NCI-H748 treated with DMSO at 0.1 percent for 48 hours (cell line): ENCODE data around the gene MARCHF2.
A peak's percentile ranks its signal among the peaks of the same experiment; 100 is the strongest.
"Not testable (repeated sequence)": the region's sequence is repeated elsewhere in the genome, so short reads cannot be mapped to it uniquely, and the experiment has no call there.

Experiments
- DNase-seq: peaks from one replicate; lab custom pipeline; 2025; lab: John Stamatoyannopoulos, UW

Gene MARCHF2

DNA sequence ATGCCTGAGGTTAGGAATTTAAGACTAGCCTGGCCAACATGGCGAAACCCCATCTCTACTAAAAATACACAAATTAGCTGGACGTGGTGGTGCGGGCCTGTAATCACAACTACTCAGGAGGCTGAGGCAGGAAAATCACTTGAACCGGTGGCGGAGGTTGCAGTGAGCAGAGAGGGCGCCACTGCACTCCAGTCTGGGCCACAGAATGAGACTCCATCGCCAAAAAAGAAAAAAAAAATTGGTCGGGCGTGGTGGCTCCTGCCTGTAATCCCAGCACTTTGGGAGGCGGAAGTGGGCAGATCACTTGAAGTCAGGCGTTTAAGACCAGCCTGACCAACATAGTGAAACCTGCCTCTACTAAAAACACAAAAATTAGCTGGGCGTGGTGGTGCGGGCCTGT, 2.4 kb upstream of the MARCHF2 start:
- not testable (repeated sequence) for DNase-seq

DNA sequence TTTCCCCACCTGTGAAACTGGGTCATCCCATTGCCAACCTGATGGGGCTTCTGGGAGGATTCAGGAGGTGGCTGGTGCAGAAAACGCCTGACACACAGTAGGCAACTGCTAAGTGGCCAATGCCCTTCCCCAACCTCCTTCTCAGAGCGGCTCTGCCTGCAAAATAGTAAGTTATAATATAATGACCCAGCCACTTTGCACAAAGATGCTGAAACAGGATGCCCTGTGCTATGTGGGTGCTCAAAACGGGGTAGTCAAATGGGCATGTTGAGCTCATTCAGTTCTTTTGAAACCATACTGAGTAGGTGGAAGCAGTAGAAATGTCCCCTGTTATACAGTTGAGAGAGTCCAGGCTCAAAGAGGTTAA, 507 bp downstream of the MARCHF2 start:
- no peak for DNase-seq

DNA sequence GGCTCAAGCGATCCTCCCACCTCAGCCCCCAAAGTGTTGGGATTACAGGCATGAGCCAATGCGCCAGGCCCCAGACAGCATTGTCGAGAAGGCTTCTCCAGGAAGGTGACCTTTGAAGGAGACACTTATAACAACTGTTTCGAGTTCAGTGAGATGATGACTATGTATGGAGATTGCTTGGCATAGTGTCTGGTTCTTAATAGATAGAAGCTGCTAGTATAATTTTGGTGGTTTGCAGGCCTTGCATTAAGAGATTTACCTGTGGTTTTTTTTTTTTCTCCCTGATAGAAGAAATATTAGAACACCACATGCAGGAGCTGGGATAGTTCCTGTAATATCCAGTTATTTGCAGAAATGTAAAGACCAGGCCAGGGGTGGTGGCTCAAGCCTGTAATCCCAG, 3.7 kb downstream of the MARCHF2 start:
- no peak for DNase-seq

DNA sequence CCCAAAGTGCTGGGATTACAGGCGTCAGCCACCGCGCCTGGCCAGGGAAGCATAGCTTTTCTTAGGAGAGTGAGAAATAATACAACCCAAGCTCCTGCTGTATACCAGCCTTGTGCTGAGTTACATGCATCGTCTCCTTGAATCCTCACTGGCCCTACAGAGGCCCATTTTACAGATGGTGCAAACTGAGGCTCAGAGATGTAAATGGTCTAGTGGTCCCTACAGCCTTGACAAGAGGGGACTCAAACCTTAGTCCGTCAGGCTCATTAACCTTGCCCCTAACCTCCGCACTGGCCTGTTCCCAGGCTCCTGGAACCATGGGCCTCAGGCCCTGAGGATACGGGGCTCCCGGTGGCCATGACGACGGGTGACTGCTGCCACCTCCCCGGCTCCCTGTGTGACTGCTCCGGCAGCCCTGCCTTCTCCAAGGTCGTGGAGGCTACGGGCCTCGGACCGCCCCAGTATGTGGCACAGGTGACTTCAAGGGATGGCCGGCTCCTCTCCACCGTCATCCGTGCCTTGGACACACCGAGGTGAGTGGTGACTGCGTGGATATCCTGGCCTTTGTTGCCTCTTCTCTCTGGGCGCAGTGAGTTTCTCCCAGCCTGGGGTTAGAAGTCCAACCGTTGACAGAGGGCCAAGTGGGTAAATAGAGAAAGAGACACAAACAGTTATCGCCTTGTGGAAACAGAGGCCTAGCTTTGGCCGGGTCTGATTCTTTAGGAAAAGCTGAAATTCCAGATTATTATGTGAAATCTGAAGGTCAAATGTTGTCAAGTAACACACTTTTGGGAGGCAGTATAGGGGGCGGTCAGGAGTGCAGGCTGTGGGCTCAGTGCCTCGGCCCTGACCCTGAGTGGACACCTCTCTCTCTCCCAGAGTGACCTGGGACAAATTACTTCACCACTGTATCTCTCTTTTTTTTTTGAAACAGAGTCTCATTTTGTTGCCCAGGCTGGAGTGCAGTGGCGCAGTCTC, 8.7 kb downstream of the MARCHF2 start:
- DNase-seq = no peak

DNA sequence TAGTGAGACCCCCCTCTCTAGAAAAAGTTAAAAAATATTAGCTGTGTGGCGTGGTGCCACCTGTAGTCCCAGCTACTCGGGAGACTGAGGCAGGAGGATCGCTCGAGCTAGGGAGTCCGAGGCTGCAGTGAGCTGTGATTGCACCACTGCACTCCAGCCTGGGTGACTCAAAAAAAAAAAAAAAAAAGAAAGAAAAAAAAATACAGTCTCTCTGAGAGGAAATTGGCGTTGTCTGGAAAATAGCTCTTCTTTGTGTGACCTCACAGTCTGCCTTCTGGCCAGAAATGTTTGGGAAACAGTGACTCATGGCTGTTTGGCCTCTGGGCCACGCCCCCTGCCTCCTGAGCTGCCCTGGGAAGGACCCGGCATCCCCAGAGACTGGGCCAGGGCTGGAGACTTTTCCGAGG, 10.7 kb downstream of the MARCHF2 start:
- DNase-seq = no peak

DNA sequence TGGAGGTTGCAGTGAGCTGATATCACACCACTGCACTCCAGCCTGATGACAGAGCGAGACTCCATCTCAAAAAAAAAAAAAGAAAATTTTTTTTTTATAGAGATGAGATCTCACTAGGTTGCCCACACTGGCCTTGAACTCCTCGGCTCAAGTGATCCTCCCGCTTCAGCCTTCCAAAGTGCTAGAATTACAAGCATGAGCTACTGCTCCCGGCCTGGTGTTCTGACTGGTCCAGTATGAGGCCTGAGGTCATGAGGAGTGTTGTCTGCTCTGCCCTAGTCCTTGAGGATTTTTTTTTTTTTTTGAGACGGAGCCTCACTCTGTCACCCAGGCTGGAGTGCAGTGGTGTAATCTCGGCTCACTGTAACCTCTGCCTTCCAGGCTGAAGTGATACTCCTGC, 12.2 kb downstream of the MARCHF2 start:
- not testable (repeated sequence) for DNase-seq

DNA sequence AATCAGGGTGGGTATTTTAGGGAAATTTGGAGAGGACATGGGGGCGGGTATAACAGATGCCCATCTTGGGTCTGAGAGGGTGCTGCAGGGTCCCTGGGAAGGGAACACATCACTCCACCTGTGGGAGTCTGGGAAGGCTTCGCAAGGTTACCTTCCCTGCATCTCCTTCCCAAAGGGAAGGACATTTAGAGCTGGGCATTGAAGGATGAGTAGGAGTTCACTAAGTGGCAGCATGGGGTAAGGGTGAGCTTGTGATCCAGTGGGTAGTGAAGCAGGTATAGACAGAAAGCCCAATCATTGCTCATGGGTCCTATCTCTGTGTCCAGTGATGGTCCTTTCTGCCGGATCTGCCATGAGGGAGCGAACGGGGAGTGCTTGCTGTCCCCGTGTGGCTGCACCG, 13.2 kb downstream of the MARCHF2 start:
- DNase-seq = no peak

DNA sequence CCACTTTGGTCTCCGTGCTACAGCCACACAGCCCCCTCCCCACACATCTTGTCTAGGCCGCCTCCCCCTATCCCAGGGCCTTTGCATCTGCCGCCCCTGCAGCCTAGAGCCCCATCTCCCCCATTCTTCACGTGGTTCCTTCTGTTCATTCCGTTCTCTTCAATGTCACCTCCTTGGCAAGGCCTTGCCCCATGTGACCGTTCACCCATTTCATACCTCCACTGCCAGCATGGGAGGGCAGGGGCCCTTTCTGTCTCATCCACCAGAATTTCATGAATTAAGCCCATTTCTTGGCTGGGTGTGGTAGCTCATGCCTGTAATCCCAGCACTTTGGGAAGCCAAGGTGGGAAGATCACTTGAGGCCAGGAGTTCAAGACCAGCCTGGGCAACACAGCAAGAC, 15.9 kb downstream of the MARCHF2 start:
- DNase-seq = no peak

DNA sequence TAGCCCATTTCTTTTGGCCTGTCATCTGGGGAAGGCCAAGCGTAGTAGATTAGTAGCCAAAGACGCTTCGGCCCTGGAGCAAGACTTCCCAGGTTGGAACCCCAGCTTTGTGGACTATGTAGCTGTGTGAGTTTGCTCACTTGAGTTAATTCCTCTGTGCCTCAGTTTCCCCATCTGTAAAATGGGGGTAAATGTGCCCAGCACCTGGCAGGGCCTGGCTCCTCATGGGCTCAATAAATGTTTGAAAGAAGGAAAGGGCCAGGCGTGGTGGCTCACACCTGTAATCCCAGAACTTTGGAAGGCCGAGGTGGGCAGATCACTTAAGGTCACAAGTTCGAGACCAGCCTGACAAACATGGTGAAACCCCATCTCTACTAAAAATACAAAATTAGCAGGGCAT, 16.7 kb downstream of the MARCHF2 start:
- DNase-seq = no peak

DNA sequence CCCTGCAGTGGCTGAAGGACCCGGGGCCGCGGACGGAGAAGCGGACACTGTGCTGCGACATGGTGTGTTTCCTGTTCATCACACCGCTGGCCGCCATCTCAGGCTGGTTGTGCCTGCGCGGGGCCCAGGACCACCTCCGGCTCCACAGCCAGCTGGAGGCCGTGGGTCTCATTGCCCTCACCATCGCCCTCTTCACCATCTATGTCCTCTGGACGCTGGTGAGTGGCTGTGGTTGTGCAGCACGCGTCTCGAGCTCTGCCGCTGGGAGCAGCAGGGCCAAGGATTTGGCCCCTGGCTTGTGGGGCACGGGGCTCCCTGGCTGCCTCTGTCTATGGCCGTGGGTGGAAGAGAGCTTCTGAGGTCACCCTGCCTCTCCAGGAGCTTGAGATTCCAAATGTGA, 17.5 kb downstream of the MARCHF2 start:
- no peak for DNase-seq

DNA sequence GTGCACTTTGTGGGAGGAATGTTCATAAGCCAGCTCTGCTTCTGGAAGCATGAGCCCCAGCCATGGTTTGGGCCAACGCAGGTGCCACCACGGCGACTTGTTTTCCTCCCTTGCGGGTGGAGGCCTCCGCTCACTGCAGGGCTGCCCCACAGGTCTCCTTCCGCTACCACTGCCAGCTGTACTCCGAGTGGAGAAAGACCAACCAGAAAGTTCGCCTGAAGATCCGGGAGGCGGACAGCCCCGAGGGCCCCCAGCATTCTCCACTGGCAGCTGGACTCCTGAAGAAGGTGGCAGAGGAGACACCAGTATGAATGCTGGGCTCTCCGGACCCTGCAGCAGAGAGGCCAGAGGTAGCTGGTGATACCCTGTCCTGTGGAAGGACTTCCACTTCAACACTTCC, 25.1 kb downstream of the MARCHF2 start:
- no peak for DNase-seq

DNA sequence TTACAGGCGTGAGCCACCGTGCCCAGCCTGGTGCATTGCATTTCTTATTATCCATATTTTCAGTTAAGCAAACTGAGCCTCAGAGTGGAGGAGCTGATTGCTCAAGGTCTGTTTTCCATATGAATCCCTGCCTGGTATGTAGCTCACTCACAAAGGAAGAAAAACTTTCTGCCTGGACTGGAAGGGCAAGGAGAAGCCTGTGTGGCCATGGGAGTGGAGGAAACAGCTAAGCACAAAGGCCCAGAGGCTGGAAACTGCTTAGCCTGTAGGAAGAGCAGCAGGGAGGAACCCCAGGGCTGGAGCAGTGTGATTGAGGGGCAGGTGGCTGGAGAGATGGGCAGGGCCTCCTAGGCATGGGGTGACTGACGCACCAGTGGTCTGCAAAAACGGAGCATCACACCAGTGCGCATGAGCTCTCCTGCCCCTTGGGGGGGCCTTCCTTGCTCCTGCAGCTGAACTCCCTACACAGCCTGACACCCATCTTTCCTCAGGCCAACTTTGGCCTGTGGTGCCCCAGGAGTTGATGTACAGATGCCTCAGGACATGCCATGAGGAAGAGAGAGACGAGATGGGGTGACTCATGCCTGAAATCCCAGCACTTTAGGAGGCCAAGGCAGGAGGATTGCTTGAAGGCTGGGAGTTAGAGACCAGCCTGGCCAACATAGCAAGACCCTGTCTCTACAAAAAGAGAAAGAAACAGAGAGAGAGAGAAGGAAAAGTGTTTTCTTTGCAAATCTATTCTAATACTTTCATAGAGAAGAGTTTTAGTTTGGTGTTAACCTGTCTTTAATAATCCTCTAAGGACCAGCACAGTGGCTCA, 28.8 kb downstream of the MARCHF2 start:
- DNase-seq = no peak

DNA sequence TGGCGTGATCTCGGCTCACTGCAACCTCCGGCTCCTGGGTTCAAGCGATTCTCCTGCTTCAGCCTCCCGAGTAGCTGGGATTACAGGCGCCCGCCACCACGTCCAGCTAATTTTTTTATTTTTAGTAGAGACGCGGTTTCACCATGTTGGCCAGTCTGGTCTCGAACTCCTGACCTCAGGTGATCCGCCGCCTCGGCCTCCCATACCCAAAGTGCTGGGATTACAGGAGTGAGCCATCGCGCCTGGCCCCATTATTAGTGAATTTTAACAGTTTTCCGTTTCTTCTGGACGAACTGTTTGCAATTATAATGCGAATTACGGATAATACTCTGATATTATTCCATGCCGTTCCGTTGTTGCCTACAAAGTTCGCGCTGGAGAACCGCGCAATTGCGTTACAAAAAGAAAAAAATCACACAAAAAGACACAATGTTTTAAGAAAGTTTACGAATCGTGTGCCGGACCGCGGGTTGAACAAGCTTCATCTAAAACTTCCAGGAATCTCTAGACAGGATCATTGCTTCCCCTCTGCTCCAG, 31.1 kb downstream of the MARCHF2 start:
- not testable (repeated sequence) for DNase-seq

DNA sequence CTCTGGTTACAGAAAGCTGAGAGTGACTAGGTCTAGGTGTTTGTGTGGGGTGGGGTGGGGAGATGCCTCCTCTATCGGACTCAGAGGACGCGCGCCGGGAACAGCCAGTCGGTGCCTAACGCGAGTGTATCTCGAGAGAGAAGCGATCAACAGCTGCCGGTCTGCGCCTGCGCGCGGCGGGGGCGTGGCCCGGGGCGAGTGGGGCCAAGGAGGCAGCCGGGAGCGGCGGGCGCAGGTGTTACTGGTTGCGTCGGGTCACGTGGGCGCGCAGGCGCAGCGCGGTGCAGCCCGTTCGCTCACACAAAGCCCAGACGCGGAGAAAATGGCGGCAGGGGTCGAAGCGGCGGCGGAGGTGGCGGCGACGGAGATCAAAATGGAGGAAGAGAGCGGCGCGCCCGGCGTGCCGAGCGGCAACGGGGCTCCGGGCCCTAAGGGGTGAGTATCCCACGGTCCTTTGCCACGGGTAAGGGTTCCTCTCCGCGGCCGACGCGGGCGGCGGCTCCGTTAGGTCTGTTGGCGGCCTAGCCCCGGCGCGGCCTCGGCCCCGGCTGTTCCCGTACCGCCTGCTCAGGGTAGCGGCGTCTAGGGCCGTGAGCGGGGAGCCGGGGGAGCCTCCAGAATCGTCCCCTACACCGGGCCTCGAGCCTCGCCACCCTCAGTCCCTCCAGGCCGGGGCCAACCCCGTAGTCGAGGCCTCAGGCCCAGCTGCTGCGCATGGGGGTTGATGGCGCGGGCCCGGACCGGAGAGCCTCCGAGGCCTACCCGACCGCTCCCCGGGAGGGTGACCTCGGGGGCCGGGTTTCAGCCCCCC, 31.8 kb downstream of the MARCHF2 start, which contains the start of gene HNRNPM:
HNRNPM (plus strand) TSS at position 299 of the 811 bp plus-strand sequence; CDS start at position 323, 24 bp downstream.
- peak; percentile 95 for DNase-seq

DNA sequence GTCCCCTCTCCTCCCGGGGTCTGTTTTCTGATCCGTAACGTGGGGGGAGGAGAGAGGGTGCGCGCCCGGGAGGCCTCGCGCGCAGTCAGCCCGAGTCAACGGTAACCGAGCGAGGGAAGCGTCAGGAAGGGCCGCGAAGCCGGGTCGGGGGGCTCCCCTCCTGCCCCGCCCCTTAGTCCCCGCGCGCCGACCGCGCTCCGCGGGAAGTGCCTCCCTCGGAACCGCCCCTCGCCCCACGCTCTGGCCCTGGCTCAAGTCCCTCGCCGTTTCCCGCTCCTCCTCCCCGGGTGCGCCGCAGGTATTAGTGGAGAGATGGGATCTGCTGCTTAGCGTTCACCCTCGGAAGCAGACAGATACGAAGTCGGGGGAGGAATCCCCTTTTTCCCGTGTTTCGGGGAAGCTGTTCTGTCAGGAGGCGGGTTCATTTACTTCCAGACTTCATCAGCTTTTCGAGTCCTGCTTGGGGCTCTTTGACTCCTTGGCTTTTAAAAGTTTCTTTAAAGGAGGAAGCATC, 32.4 kb downstream of the MARCHF2 start:
- DNase-seq = no peak

DNA sequence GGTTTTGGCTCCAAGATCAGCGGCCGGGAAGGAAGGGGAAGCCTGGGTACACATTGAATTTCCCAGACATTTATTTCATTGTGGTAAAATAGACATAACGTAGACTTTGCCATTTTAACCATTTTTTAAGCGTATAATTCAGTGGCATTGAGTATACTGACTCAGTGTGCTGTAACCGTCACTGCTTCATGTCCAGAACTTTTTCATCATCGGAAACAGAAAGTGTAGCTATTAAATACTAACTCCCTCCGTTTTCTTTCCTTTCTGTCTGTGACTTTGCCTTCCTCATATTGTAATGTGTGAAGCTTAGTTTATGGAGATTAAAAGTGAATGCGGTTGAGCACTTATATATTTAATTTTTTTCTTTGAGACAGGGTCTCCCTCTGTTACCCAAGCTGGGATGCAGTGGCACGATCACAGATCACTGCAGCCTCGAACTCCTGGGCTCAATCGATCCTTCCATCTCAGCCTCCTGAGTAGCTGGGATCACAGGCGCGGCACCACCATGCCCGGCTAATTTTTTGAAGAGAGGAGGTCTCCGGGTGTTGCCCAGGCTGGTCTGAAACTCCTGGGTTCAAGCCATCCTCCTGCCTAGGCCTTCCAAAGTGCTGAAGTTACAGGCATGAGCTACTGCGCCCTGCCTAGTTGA, 33.1 kb downstream of the MARCHF2 start:
- DNase-seq = no peak

DNA sequence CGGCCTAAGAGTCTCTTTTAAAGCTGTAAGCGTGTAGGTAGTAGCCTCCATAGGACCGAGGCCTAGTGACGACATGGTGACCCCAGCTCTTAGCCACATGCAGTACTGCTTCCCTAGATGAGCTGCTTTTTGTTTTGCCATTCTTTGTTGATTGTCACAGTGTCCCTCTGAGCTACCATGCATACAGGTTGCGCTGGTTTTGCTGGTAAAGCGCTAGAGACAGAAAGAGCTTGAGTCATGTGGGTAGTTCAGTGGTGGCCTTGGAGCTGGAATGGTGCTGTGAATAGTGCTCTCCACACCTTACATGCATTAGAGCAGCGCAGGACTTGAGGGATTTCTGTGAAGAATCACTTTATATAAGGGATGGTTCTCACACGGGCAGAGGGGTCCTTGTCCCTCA, 36.7 kb downstream of the MARCHF2 start:
- no peak for DNase-seq

DNA sequence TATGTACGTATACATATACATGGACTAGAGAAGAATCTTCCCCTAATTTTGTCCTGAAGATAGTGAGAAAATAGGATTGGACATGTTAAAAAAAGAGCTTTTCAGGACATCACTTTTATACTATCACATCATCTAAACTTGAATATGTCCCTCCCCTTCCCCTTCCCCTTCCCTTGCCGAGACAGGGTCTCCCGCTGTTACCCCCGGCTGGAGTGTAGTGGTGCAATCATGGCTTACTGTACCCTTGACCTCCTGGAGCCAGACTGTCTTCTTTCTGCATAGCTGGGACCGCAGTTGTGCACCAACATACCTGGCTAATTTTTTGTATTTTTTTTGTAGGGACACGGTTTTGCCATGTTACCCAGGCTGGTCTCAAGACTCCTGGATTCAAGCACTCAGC, 38.3 kb downstream of the MARCHF2 start:
- no peak for DNase-seq

DNA sequence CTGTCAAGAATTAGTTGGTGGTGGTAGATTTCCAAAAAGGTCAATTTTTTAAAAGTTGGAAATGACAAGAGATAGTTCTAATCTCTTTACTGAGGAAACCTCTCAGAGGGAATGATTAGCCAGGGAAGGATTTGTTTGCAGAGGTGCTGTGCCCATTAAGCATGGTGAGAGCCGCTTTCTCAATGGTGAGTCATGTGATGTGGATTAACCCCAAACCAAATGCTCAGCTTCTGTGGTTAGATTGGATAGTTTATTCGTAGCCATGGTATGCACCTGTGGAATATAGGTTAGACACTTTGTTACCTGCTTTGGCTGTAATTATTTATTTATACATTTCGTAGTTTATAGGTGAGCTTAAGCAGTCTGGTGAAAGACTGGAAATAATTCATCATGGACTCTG, 38.8 kb downstream of the MARCHF2 start:
- no peak for DNase-seq

DNA sequence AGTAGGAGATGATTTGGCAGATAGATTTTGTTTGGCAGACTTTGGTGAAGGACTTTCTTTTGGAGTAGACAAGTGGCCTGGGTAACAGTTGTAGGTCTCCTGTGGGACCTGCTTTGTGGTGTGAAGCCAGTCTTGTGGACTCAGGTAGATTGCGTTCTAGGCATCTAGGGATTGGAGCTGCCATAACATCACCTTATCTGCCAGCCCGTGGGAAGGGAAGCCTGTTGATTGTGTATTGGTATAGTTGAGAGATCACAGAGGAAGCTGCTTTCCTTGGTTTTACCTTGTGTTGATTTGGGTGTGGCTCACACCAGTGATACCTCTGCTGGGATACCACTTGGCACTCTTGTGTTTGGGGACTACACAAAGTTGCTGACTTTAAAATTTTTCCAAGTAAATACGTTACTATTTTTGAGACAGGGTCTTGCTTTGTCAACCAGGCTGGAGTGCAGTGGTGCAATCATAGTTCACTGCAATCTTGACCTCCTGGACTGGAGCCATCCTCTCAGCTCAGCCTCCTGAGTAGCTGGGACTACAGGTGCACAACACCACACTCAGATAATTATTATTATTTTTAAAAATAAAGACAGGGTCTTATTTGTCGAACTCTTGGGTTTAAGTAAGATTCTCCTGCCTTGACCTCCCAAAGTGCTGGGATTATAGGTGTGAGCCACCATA, 39.5 kb downstream of the MARCHF2 start:
- DNase-seq = no peak

DNA sequence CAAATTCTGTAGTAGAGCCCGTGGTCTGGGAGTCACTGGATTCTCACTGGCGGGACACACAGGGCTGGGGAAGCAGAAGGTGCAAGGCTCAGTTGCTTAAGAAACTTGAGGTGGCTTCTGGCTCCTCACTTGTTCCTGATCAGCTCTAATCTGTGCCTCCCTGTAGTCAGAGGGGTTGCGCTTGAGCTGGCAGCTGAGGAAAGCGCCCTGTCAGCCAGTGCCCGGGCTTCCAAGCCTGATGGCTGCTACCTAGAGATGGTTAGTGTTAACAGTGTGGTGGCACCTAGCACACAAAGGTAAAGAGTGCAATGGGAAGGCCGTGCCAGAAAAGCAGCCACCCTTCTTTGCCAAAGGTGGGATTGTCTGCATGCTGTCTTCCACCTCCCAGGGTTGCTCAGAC, 40.5 kb downstream of the MARCHF2 start:
- DNase-seq = no peak
